Neutrophil (primary cell): ENCODE data around the gene CIRBP.
A peak's percentile ranks its signal among the peaks of the same experiment; 100 is the strongest.

ENCODE experiments used
- H3K27ac ChIP-seq: fragments of 200-600 bp; sonication (generic); 2 replicates; pipeline ENCODE4 v1.5.1; 2016; ENCODE audit warnings: mild to moderate bottlenecking, moderate library complexity
- H3K27me3 ChIP-seq: fragments of 200-600 bp; sonication (generic); 2 replicates; pipeline ENCODE4 v1.6.0; 2016; ENCODE audit warnings: mild to moderate bottlenecking
- H3K36me3 ChIP-seq: fragments of 200-600 bp; sonication (generic); 2 replicates; pipeline ENCODE4 v1.5.1; 2017
- H3K4me1 ChIP-seq, 2 experiments: fragments of 200-600 bp in 1 of 2; sonication (generic) in 1 of 2; 1 replicate in 1 of 2; 2 replicates in 1 of 2; pipeline versions ENCODE4 v1.5.1 to v1.6.1; 2013 to 2016; ENCODE audit warnings: low read depth in 1 of 2, low read length in 1 of 2, mild to moderate bottlenecking in 1 of 2, moderate library complexity in 1 of 2; ENCODE audit not compliant: control insufficient read depth in 1 of 2, insufficient read depth in 1 of 2
- H3K4me3 ChIP-seq, 2 experiments: fragments of 200-600 bp in 1 of 2; sonication (generic) in 1 of 2; 1 replicate in 1 of 2; 2 replicates in 1 of 2; pipeline ENCODE4 v1.5.1; 2013 to 2016; ENCODE audit warnings: low read depth in 1 of 2, low read length in 1 of 2, mild to moderate bottlenecking in 1 of 2, moderate library complexity in 1 of 2
- H3K9me3 ChIP-seq: fragments of 200-600 bp; sonication (generic); 2 replicates; pipeline ENCODE4 v1.5.1; 2016
- CTCF ChIP-seq: fragments of 200-600 bp; sonication (generic); IDR thresholded peaks from 2 replicates; pipeline ENCODE4 v1.5.1; 2016; ENCODE audit warnings: antibody characterized with exemption

CIRBP gene

GRCh38 chr19:1268226-1269064 lies 687 bp upstream of the CIRBP start:
- Histone ChIP-seq H3K4me3 (peak overlapping the region; percentile 76 to 80), H3K27ac (peak overlapping the region; percentile 99), H3K4me1 (peaks cover 80 to 88% of the 10 kb centered on the region in 2 experiments), H3K27me3 (peaks cover 8% of the 10 kb centered on the region), H3K36me3 (peaks cover 32% of the 10 kb centered on the region), H3K9me3 (no peaks in the 10 kb centered on the region)
- TF ChIP-seq CTCF = no peak

GRCh38 chr19:1269478-1270212 lies 513 bp downstream of the CIRBP start:
- Histone ChIP-seq H3K4me3 (peak overlapping the region; percentile 76 to 80), H3K9me3 (no peaks in the 10 kb centered on the region), H3K36me3 (peaks cover 44% of the 10 kb centered on the region), H3K4me1 (peaks cover 86 to 95% of the 10 kb centered on the region in 2 experiments), H3K27me3 (peaks cover 8% of the 10 kb centered on the region), H3K27ac (peak overlapping the region; percentile 99)
- no peak for TF ChIP-seq CTCF

- Histone ChIP-seq H3K27ac (peak overlapping the region; percentile 99), H3K9me3 (no peaks in the 10 kb centered on the region), H3K4me3 (peak overlapping the region; percentile 76 to 80), H3K36me3 (peaks cover 45% of the 10 kb centered on the region), H3K27me3 (peaks cover 8% of the 10 kb centered on the region), H3K4me1 (peaks cover 86 to 95% of the 10 kb centered on the region in 2 experiments)
- TF ChIP-seq CTCF = no peak
These were observed 1.2 kb downstream of the CIRBP start for GRCh38 chr19:1270213-1270853.

GRCh38 chr19:1270854-1271527 lies 1.9 kb downstream of the CIRBP start:
- peaks cover 8% of the 10 kb centered on the region for H3K27me3 ChIP-seq
- H3K4me3 ChIP-seq = peak overlapping the region; percentile 76 to 80
- H3K9me3 ChIP-seq = no peaks in the 10 kb centered on the region
- peaks cover 81 to 92% of the 10 kb centered on the region in 2 experiments for H3K4me1 ChIP-seq
- peak overlapping the region; percentile 99 for H3K27ac ChIP-seq
- no peak for TF ChIP-seq CTCF
- H3K36me3 ChIP-seq = peaks cover 45% of the 10 kb centered on the region
